ENCODE results near the gene IGFBP2.
A peak's percentile ranks its signal among the peaks of the same experiment; 100 is the strongest.

The IGFBP2 gene

DNA sequence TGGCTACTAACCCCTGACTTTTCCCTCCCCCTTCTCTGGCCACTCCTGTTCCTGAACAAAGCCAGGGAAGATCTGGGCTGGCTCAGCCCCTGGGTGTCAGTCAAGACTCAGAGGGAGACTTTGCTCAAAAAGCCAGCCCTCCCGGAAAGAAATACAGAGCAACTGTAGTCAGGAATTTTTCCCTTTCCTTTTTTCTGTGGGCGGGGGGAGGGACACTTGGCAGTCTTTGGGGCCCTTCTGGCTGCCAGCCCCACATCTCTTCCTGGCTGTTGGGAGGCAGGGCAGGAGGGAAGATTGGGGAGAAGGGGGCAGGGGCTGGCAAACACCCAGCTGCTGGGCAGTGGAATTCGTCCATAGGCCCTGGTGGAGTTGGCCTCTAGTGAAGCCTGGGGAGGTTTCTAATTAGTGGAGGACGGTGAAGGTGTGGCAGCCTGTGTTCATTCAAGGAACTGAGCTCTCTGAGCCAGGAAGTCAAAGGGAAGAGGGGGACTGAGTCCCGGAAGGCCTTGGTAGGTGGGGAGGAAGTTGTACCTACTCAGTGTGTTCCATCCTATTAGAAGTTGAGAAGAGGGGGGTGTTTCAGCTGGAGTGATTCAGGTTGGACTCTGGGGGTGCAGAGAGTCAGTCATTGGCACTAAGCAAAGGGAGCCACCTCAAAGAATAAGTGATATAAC, 10.9 kb downstream of the IGFBP2 start:
- no peak for DNase-seq

DNA sequence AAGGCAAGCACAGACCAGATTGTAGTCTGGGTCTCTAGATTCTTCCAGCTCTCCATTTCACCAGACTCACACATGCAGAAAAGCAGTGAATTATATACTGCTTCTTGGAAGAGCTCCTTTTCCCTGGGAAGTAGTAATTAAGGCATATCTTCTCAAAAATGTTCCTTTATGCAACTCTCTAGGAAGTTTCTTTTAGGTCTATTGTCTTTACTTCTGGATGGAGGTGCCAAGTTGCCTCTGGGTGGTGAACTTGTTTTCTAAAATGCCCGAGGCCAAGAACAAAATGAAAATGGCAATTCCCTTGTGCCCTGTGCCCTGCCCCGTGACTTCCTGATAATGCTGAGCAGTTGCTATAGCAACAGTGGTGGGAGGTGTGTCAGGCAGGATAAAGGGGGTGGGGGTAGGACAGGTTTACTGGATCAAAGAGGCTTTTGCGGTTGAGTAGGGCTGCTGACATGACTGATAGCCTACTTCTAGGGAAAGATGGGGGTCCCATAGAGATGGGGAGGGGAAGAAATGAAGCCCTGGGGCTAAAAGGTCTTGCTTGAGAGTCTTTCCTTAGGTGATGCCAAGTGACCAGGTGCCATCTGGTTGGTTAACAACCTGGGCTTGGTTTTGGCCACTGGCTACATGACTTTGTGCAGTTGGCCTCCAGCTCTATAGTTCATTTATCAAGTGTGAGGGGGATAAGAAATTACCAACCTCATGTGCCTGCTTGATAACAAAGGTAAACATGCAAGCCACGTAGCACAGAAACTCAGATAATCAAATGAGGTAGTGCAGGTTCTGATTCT, 11.8 kb downstream of the IGFBP2 start:
- DNase-seq = peak; percentile 6

DNA sequence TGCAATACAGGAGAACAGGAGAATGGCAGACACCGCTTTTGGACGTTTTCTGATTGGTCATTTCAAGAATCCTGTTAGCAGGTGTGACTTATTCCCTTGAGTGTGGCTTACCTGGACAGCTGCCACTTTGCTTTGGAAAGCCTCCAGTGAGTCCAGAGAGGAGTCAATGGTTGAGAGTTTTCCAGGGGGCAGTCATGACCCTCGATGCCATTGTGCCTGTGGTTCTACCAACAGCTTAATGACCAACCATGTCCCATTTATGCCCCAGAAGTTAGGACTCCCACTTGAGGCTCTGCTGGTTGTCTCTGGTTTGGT, 12.4 kb downstream of the IGFBP2 start:
- peak; percentile 29 for DNase-seq

DNA sequence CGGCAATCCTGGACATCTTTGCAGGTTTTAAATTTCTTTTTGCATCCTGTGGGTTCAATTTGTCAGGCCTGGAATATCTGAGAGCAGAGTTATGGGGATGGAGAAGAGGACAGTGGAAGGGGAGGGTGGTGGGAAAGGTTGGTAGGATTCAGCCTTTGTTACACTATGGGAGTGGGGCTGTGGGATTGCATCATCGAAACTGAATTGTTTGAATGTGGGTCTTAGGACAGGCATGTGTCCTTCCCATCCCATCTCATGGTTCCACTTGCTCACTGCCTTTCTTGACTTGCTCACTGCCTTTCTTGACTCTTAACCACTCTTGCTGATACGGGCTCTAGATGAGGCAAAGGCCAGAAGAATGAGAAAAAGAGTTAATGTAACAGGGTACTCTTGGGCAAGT, 12.9 kb downstream of the IGFBP2 start:
- no peak for DNase-seq

DNA sequence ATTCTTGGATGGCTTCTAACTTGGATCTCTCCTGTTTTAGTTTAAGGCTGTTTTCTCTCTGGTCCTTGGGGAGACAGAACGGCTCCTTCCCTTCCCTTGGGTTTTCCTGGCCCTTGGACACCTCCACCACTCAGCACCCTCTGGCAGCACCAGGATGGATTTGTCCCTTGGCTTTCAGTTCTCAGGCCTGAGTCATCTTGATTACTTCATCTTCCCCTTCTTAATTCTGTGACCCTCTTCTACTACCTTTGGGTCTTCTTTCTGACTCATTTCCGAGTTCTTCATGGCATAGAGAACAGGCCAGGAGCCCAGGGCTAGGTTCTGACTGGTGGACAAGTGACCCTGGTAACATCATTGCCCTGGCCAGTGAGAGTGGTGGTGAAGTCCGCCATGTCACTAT, 14.9 kb downstream of the IGFBP2 start:
- no peak for DNase-seq

DNA sequence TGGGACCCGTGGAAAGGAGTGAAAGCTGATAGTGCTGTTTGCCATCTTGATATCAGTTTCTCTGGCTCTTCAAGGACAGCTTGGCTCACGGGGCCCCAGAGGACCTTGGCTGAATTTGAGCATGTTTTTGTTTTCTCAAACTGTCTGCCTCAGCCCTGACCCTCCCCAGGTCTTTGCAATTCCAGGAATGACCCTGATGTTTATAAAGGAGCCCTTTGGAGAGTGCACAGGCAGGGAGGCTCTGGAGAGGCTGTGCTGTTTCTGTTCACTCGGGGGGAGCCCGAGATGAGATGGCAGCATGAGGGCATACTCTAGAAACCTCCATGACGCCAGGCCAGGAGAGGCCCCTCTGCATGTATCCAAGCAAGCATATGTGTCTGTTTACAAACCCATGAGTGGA, 16.4 kb downstream of the IGFBP2 start:
- no peak for DNase-seq

DNA sequence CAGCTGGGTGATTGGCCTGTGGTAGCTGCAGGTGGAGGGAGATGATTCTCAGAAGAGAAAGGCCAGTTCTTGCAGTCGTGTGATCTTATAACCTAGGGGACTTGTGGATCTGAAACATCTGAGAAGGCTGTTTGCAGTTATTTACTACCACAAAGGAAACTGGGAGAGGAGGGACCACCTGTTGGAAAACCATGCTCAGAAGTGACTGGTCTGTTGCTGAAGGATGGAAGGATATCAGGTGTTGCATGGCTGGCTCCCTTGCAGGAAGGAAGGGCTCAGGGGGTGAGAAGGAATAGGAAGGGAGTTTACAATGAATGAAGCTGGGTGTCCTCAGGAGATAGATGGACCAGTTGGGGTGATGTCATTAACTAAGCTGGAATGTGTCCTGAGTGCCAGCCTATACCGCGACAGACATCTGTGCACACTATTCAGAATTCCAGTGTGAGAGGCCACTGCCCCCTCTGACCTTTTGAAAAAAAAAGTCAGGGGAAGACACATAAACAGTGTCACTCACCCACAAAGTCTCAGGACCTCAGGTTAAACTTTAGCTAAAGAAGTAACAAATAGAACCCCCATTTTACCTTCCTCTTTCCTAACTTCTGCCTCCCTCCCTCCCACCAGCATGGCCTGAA, 17.5 kb downstream of the IGFBP2 start:
- no peak for DNase-seq

DNA sequence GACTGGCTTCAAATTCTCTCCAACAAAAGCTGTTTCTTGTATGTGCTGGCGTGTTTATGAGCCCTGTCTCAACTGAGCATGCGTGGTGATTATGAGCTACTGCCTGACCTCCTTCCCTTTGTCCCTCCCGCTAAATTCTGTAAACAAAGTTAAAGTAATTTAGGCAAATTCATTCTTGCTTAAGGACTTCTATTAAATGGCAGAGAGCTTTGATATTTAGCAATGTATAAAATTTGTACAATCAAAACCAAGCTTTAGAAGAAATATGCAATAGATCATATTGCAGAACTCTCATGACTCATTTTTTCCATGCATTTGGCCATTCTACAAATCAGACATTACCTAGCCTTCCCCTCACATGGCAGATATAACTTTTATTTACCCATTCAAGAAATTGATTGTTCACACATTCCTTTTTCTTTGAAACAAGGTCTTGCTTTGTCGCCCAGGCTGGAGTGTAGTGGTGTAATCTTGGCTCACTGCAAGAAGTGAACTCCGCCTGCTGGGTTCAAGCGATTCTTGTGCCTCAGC, 18.2 kb downstream of the IGFBP2 start:
- DNase-seq = no peak

DNA sequence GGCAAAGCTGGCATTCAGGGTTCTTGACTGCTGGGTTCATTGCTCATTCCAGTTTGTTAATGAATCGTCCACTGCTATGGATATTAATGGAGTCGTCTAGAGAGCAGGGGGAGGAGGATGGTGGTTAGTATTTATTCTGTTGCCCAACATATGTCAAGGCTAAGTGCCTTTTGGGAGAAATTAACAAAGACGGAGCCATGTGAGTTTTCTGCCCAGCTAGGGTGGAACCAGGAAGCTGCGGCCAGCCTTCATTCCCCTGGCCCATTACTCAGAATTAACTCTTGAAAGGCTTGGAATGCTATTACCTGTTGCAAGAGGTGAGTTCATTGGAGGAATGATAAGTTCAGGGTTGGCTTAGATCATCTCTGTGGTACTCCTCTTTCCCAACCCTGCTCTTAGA, 19.3 kb downstream of the IGFBP2 start:
- DNase-seq = no peak

DNA sequence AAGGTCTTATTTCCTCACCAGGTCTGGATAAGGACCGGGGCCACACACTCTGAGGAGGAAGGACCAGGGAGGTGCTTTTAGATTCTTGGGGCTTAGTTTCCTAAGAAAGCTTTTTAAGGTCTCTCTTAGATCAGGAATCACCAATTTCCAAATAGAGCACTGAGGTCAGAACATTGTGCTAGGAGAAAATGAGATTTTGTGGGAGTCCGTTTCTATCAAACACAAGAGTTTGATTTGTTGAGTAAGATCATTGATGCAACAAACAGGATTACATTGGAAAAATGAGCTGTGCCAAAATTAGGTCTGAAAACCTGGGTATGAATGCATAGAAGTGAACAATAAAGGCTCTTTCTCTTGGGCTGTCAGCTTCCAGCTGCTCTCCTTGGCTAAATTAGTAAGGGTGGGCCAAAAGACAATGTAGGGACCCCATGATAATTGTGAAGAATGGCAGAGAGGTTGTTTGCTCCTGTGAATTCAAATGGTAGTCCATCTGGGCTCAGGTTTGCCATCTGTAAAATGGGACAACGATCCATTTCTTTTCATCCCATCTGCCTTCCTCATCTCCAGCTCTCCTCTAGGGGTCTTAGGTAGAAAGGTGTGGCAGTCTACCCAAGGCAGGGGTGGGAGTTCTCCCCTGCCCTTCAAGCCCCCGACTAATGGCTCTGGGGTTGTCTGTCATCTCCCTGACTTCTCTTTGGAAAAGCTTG, 20.0 kb downstream of the IGFBP2 start:
- no peak for DNase-seq

DNA sequence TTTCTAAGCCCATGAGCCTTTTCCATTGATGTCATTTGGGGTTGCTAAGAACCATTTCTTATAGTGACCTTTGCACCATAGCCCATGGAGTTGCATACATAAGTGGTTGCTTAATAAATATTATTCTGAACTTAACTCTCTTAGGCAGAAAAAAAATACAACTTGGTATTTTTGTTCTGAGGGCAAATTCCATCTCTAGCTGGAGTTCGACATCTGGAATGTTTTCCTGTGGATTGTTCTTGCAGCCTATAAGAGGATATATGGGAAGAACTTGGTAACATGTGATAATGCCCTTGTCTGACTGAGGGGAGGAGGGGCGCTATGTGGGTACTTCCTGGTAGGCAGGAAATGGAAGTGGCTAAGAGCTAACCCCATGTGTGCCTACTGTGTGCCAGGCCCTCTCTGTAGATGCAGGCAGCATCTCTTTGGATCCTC, 20.7 kb downstream of the IGFBP2 start:
- no peak for DNase-seq

DNA sequence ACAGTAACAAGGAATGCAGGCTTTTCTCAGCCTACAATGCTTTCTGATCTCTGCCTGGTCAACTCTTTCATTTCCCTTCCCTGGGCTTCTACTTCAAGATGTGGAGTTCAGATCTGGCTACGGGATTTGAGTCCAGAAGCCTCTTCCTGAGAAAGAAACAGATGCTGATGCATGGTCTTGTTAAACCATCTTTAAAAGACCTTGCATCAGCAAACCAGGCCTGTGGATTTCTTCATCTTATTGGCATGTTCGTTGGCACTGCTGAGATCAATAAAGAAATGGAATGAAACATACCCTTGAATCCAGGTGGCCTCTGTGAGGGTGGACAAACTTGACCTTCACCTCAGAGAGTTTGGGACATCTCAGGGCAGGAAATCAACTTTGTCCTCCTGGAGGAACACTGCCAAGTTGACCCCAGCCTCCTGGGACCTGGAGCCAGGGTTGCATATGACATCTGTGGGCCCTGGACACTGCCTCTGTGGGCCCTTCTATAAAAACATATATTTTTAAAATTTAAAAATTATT, 21.4 kb downstream of the IGFBP2 start:
- no peak for DNase-seq

DNA sequence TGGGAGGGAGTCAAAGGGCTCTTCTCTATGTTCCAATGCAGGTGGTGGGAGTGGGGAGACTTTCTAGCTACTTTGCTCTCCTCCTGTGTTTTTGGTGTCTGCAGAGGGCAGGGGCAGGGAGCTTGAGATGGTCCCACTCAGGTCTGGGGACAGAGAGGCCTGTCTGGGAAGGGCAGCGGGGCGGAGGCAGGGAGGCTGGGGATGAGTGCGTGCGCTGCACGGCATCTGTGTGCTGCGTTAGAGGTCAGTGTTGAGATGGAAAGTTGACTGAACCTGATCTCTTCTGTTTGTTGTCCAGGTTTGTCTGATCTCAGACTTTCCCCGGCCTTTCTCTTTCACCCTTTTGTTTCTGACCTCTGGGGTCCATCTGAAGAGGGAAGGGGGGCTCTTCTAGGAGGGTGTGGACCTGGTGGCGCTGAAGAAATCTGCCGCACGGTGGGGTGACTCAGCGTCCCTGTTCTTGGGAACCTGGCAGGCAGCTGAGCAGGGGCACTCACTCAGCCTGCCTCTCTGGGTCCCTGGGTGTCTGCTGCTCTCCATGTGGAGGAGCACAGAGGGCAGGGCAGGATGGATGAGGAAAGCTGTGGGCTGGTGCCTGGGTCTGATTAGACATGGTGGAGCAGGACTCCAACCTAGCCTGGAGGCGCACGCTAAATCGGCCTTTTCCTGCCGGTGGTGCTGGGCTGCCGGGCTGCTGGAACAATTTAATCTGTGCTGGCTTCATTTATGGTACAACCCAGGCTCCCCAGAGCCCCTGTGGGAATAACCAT, 24.1 kb downstream of the IGFBP2 start:
- DNase-seq = no peak

DNA sequence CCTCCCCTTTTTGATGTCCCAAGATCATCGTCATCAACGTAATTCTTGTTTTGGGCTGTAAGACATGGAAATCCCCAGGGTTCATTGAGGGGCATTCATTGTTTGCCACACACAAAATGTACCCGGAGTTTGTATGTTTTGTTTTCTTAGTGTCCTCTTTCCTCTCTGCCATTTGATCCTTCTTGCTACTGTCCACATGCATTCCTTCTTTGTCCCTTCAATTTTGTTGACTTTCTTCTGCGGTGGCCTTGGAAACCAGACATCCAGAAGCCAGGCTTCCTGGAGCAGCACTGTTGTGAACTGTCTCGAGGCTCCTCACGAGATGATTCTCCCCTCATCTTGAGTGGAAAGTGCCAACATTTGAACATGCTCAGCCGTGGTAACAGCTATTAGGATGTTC, 24.8 kb downstream of the IGFBP2 start:
- no peak for DNase-seq

DNA sequence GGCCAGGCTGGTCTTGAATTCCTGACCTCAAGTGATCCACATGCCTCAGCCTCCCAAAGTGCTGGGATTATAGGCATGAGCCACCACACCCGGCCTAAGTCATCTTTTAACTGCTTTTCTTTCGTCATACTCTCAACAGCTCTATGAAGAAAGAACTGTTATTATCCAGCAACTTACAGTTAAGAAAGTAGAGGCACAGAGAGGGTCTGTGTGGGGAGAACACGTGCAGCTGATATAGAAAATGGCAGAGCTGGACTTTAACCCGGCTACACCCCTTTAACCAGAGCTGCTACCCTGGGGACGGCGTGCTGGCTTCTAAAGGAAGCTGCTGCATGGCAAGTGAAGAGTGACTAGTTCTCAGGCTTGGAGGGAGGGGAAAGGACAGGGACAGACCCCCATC, 25.5 kb downstream of the IGFBP2 start:
- no peak for DNase-seq

DNA sequence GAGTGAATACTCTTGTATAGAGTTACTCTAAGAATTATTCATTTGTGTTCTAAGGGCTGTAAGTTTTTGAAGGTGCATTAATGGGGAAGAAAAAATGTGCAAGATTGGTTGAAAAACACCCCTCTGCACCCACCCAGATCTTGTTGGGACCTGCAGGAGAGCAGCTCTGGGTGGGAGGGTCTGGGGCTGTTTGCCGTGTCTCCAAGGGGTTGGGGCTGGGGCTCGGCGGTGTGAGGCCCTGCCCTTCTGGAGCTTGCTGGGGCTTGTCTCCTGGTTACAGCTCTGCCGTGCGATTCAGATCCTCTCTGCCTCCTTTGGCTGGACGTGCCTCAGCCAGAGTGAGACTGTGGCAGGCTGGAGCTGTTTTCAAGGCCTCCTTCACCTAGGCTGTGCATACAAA, 26.1 kb downstream of the IGFBP2 start:
- DNase-seq = no peak

DNA sequence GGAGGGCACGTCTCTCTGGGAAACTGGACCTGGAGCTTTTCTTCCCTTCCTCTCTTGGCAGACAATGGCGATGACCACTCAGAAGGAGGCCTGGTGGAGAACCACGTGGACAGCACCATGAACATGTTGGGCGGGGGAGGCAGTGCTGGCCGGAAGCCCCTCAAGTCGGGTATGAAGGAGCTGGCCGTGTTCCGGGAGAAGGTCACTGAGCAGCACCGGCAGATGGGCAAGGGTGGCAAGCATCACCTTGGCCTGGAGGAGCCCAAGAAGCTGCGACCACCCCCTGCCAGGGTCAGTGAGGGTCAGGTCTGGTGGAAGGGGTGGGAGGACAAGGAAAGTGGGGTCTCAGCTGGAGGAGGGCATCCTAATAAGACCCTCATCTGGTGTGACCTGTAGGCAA, 27.3 kb downstream of the IGFBP2 start:
- DNase-seq = no peak

DNA sequence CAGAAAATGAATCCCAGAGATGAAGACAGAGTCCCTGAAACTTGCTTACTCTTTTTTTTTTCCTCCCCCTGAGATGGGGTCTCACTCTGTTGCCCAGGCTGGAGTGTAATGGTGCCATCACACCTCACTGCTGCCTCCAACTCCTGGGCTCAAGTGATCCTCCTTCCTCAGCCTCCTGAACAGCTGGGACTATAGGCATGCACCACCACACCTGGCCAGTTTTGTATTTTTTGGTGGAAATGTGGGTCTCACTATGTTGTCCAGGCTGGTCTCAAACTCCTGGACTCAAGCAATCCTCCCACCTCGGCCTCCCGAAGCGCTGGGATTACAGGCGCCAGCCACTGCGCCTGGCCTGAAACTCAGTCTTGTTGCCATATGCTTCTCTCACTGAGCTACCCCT, 27.8 kb downstream of the IGFBP2 start:
- DNase-seq = no peak

DNA sequence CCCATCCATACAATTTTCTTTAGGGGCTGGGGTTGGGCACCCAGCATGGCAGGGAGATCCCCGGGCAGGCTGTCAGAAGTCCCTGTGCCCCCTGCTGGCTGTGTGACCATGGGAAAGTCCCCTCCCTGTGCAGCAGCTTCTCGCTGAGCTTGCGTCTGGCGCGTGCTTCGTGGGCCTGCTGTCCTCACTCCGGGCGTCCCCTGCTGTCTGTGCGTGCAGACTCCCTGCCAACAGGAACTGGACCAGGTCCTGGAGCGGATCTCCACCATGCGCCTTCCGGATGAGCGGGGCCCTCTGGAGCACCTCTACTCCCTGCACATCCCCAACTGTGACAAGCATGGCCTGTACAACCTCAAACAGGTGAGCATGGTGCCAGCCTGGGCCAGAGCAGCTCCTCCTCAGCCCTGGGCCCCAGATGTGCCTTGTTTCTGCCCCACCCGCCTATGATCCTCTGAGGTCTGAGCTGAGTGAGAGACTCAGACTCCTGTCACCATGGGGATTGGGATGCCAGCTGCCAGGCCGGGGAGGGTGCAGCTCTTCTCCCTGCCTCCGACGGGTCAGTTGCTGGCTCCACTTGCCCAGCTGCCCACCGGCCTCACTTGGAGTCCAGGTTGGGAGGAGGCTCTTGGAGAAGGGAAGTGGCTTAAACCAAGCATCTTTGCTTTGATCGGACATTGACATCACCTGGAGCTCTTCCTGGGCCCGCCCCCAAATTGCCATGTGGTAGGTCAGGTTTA, 28.6 kb downstream of the IGFBP2 start:
- no peak for DNase-seq

DNA sequence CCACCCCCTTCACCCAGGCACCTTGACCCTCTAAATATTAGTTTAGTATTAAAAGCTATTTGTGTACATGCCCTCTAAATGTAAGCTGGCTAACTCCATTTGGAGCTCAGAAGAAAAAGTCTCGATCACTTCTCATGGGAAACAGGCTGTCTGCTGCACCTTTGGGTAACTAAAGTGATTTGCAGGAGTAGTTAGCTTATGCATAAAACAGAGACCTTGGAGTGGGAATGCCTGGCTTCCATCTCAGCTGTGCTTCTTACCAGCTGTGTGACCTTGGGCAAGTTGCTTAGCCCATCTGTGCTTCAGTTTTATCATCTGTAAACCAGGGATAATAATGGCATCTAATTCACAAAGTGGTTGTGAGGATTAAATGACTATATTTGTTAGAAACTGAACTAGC, 29.9 kb downstream of the IGFBP2 start:
- no peak for DNase-seq

DNA sequence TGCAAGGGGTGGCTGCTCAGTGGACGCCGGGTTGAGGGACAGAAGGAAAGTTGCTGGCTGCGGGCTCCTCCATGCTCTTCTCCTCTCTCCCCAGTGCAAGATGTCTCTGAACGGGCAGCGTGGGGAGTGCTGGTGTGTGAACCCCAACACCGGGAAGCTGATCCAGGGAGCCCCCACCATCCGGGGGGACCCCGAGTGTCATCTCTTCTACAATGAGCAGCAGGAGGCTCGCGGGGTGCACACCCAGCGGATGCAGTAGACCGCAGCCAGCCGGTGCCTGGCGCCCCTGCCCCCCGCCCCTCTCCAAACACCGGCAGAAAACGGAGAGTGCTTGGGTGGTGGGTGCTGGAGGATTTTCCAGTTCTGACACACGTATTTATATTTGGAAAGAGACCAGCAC, 30.6 kb downstream of the IGFBP2 start:
- no peak for DNase-seq

DNA sequence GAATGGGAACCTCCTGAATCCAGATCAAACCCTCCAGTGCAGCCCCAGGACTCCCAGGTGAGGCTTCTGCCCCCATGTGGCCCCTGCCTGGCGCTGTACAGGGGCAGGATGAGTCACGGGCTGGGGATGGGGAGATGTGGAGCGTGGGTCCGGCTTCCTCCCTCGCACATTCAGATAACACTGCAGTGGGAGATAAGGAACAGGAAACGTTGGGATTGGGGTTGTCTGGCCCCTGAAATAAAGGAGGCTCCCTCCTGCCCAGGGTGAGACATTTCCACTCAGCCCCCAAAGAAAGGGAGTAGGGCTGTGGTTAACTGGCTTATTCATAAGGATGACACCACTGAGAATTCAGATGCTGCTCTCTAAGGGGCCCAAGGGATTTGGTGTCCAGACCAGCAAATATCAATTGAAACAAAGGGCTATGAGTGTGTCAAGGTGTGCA, 31.4 kb downstream of the IGFBP2 start:
- no peak for DNase-seq
